HEK293 (cell line): Measurements from ENCODE around the gene PTGES3L.

Experiments
- CTCF ChIA-PET: fragments of 350-600 bp; formaldehyde crosslinking; extraction: SDS; loops from one replicate; lab custom pipeline; 2021; ENCODE audit warnings: antibody characterized with exemption; lab: Yijun Ruan, JAX
- POLR2A ChIA-PET: fragments of 300-600 bp; formaldehyde crosslinking; extraction: SDS; loops from one replicate; lab custom pipeline; 2020; ENCODE audit warnings: antibody characterized with exemption, inconsistent platforms; lab: Yijun Ruan, JAX
- H3K27ac ChIP-seq: fragments of 200-500 bp; sonication (Bioruptor generic); 2 replicates; pipeline ENCODE4 v1.5.1; 2014; ENCODE audit warnings: low read depth, low read length, control low read depth, inconsistent platforms; ENCODE audit errors: extremely low read depth
- H3K36me3 ChIP-seq, 2 experiments: fragments of 200-500 bp in 1 of 2; sonication (Bioruptor generic) in 1 of 2; 1 replicate in 1 of 2; 2 replicates in 1 of 2; pipeline ENCODE4 v1.5.1; 2014 to 2017; ENCODE audit warnings: inconsistent platforms in 2 of 2, low read length in 2 of 2; ENCODE audit not compliant: control insufficient read depth in 2 of 2, insufficient read depth in 1 of 2
- H3K4me1 ChIP-seq: fragments of 200-500 bp; sonication (Bioruptor generic); 2 replicates; pipeline ENCODE4 v1.5.1; 2014; ENCODE audit warnings: mild to moderate bottlenecking, low read length, inconsistent platforms; ENCODE audit not compliant: control insufficient read depth, insufficient read depth
- H3K4me3 ChIP-seq: 2 replicates; pipeline ENCODE4 v1.5.1; 2011; ENCODE audit warnings: low read depth, mild to moderate bottlenecking, control low read depth, low read length, moderate library complexity
- H3K9me3 ChIP-seq: fragments of 200-500 bp; sonication (Bioruptor generic); 2 replicates; pipeline ENCODE4 v1.5.1; 2014; ENCODE audit warnings: low read depth, low read length, inconsistent platforms; ENCODE audit not compliant: control insufficient read depth, insufficient read depth
- SCRT2 ChIP-seq: fragments of 450-650 bp; formaldehyde crosslinking; IDR thresholded peaks from 2 replicates; pipeline ENCODE4 v1.5.1; 2016; ENCODE audit warnings: missing biosample characterization, missing genetic modification characterization
- ZBTB6 ChIP-seq: fragments of 450-650 bp; formaldehyde crosslinking; IDR thresholded peaks from 2 replicates; pipeline ENCODE4 v1.5.1; 2017; ENCODE audit warnings: missing biosample characterization, missing genetic modification characterization
- ZBTB8A ChIP-seq: fragments of 450-650 bp; formaldehyde crosslinking; IDR thresholded peaks from 2 replicates; pipeline ENCODE4 v1.5.1; 2016; ENCODE audit warnings: missing biosample characterization, missing genetic modification characterization
- ZIC2 ChIP-seq: fragments of 450-650 bp; formaldehyde crosslinking; IDR thresholded peaks from 2 replicates; pipeline ENCODE4 v1.5.1; 2016; ENCODE audit warnings: missing biosample characterization, missing genetic modification characterization
- ZNF16 ChIP-seq: fragments of 450-650 bp; formaldehyde crosslinking; IDR thresholded peaks from 2 replicates; pipeline ENCODE4 v1.5.1; 2016; ENCODE audit warnings: low read depth, missing biosample characterization, missing genetic modification characterization
- ZNF175 ChIP-seq: fragments of 450-650 bp; formaldehyde crosslinking; IDR thresholded peaks from 2 replicates; pipeline ENCODE4 v1.5.1; 2016; ENCODE audit warnings: missing biosample characterization, missing genetic modification characterization
- ZNF184 ChIP-seq: fragments of 450-650 bp; IDR thresholded peaks from 2 replicates; pipeline ENCODE4 v1.5.1; 2018; ENCODE audit warnings: missing biosample characterization, mild to moderate bottlenecking, missing genetic modification characterization
- ZNF2 ChIP-seq: fragments of 450-650 bp; formaldehyde crosslinking; IDR thresholded peaks from 2 replicates; pipeline ENCODE4 v1.5.1; 2016; ENCODE audit warnings: missing biosample characterization, missing genetic modification characterization
- ZNF341 ChIP-seq: fragments of 450-650 bp; formaldehyde crosslinking; IDR thresholded peaks from 2 replicates; pipeline ENCODE4; 2016; ENCODE audit warnings: low read depth, missing biosample characterization, missing genetic modification characterization
- ZNF366 ChIP-seq: fragments of 450-650 bp; formaldehyde crosslinking; conservative IDR thresholded peaks from 2 replicates; pipeline ENCODE4 v1.5.1; 2016; ENCODE audit warnings: missing biosample characterization, missing genetic modification characterization
- ZNF394 ChIP-seq: fragments of 450-650 bp; formaldehyde crosslinking; IDR thresholded peaks from 2 replicates; pipeline ENCODE4 v1.5.1; 2016; ENCODE audit warnings: missing biosample characterization, missing genetic modification characterization, mild to moderate bottlenecking, moderate library complexity, borderline replicate concordance
- ZNF416 ChIP-seq: fragments of 450-650 bp; formaldehyde crosslinking; IDR thresholded peaks from 2 replicates; pipeline ENCODE4 v1.5.1; 2016; ENCODE audit warnings: missing biosample characterization, missing genetic modification characterization
- ZNF423 ChIP-seq: fragments of 450-650 bp; formaldehyde crosslinking; IDR thresholded peaks from 2 replicates; pipeline ENCODE4 v1.5.1; 2016; ENCODE audit warnings: missing biosample characterization, missing genetic modification characterization
- ZNF529 ChIP-seq: fragments of 450-650 bp; formaldehyde crosslinking; IDR thresholded peaks from 2 replicates; pipeline ENCODE4 v1.5.1; 2017; ENCODE audit warnings: missing genetic modification characterization, missing biosample characterization; ENCODE audit not compliant: insufficient replicate concordance
- ZNF548 ChIP-seq: fragments of 450-650 bp; formaldehyde crosslinking; IDR thresholded peaks from 2 replicates; pipeline ENCODE4 v1.5.1; 2016; ENCODE audit warnings: missing biosample characterization, missing genetic modification characterization
- ZNF785 ChIP-seq: fragments of 450-650 bp; formaldehyde crosslinking; IDR thresholded peaks from 2 replicates; pipeline ENCODE4 v1.5.1; 2016; ENCODE audit warnings: missing biosample characterization, missing genetic modification characterization
- ZNF830 ChIP-seq: fragments of 450-650 bp; IDR thresholded peaks from 2 replicates; pipeline ENCODE4 v1.5.0; 2018; ENCODE audit warnings: missing biosample characterization, missing genetic modification characterization, low read depth, mild to moderate bottlenecking, moderate library complexity
- ZSCAN18 ChIP-seq: fragments of 450-650 bp; formaldehyde crosslinking; IDR thresholded peaks from 2 replicates; pipeline ENCODE4 v1.5.1; 2016; ENCODE audit warnings: missing biosample characterization, missing genetic modification characterization
- TF ChIP-seq, protein P1 (sequence below): fragments of 450-650 bp; formaldehyde crosslinking; IDR thresholded peaks from 2 replicates; pipeline ENCODE4 v1.5.1; 2017; ENCODE audit warnings: missing biosample characterization, missing genetic modification characterization
- TF ChIP-seq, protein P2 (sequence below): fragments of 450-650 bp; formaldehyde crosslinking; IDR thresholded peaks from 2 replicates; pipeline ENCODE4 v1.5.1; 2016; ENCODE audit warnings: missing biosample characterization, missing genetic modification characterization
- TF ChIP-seq, protein P3 (sequence below): fragments of 450-650 bp; formaldehyde crosslinking; IDR thresholded peaks from 2 replicates; pipeline ENCODE4 v1.5.1; 2016; ENCODE audit warnings: missing biosample characterization, missing genetic modification characterization

PTGES3L gene

DNA sequence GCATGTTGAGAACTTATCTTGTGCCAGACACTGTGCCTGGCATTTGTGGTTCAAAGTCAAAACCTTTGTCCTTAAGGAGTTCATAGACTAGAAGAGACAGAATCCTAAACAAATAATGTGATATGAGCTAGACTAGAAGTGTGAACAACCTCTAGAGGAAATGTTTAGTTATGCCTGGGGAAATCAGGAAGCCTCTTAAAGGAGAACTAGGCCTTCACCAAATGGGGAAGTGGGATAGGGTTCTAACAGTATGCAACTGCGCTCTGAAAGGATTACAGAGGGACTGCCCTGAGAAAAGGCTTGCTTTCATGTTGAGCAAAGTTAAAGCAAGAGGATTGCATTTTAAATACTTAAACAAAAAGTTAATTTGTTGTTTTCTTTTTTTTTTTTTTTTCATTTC, 5.3 kb upstream of the PTGES3L start:
- Histone ChIP-seq H3K4me3 (no peak overlapping the region), H3K4me1 (peaks cover 8% of the 10 kb centered on the region), H3K27ac (no peak overlapping the region), H3K36me3 (peaks cover 45 to 57% of the 10 kb centered on the region in 2 experiments), H3K9me3 (no peaks in the 10 kb centered on the region)
- ChIA-PET POLR2A (interaction anchor here (2.8 kb wide), 1 partner anchor 13 kb away, joined by 14 read pairs; the partner anchor contains the start of gene RPL27), CTCF (interaction anchor here (4.0 kb wide), 1 partner anchor 12 kb away, joined by 17 read pairs; the partner anchor contains the start of gene RPL27)
- no peak for TF ChIP-seq ZSCAN18 (tag by site-specific recombination)
- TF ChIP-seq ZNF341 (tag by site-specific recombination) = no peak
- no peak for TF ChIP-seq ZNF394 (tag by site-specific recombination)
- TF ChIP-seq ZNF548 (tag by site-specific recombination) = no peak
- TF ChIP-seq ZIC2 (tag by site-specific recombination) = no peak
- no peak for TF ChIP-seq ZNF2 (tag by site-specific recombination)
- TF ChIP-seq SCRT2 (tag by site-specific recombination) = no peak
- no peak for TF ChIP-seq ZNF785 (tag by site-specific recombination)
- TF ChIP-seq ZNF830 (tag by site-specific recombination) = no peak
- TF ChIP-seq, protein P1, sequence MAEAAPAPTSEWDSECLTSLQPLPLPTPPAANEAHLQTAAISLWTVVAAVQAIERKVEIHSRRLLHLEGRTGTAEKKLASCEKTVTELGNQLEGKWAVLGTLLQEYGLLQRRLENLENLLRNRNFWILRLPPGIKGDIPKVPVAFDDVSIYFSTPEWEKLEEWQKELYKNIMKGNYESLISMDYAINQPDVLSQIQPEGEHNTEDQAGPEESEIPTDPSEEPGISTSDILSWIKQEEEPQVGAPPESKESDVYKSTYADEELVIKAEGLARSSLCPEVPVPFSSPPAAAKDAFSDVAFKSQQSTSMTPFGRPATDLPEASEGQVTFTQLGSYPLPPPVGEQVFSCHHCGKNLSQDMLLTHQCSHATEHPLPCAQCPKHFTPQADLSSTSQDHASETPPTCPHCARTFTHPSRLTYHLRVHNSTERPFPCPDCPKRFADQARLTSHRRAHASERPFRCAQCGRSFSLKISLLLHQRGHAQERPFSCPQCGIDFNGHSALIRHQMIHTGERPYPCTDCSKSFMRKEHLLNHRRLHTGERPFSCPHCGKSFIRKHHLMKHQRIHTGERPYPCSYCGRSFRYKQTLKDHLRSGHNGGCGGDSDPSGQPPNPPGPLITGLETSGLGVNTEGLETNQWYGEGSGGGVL (tag by site-specific recombination) = no peak
- no peak for TF ChIP-seq ZNF529 (tag by site-specific recombination)
- TF ChIP-seq, protein P2, sequence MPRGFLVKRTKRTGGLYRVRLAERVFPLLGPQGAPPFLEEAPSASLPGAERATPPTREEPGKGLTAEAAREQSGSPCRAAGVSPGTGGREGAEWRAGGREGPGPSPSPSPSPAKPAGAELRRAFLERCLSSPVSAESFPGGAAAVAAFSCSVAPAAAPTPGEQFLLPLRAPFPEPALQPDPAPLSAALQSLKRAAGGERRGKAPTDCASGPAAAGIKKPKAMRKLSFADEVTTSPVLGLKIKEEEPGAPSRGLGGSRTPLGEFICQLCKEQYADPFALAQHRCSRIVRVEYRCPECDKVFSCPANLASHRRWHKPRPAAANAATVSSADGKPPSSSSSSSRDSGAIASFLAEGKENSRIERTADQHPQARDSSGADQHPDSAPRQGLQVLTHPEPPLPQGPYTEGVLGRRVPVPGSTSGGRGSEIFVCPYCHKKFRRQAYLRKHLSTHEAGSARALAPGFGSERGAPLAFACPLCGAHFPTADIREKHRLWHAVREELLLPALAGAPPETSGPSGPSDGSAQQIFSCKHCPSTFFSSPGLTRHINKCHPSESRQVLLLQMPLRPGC (tag by site-specific recombination) = no peak

DNA sequence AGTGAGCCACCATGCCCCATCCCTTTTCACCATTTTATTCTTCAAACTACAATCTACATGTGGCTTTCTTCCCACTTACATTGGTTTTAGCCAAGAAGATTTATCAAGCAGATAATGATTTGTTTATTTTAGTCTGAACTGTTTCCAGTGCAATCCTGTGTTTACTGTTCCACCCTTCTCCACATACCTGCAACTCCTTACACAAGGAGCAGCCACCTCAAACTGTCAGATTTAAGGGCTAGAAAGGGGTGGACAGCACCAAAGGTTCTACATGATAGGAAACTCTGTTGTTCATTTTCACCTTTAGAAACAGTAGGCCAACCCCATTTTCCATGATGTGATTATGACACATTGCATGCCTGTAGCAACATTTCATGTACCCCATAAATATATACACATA, 2.4 kb upstream of the PTGES3L start:
- Histone ChIP-seq H3K4me3 (no peak overlapping the region), H3K9me3 (no peaks in the 10 kb centered on the region), H3K4me1 (peaks cover 10% of the 10 kb centered on the region), H3K36me3 (peaks cover 17 to 27% of the 10 kb centered on the region in 2 experiments), H3K27ac (no peak overlapping the region)
- ChIA-PET CTCF (no interaction called here), POLR2A (interaction anchor here (0.6 to 4.2 kb wide), 4 partner anchors 15 to 385 kb away, joined by 3 to 26 read pairs (median 5); partner anchors contain the start of gene RPL27)
- TF ChIP-seq ZNF366 = no peak
- TF ChIP-seq ZNF423 (tag by site-specific recombination) = no peak
- no peak for TF ChIP-seq ZNF184 (tag by site-specific recombination)
- no peak for TF ChIP-seq ZNF416 (tag by site-specific recombination)
- TF ChIP-seq ZNF16 = no peak
- TF ChIP-seq, protein P3, sequence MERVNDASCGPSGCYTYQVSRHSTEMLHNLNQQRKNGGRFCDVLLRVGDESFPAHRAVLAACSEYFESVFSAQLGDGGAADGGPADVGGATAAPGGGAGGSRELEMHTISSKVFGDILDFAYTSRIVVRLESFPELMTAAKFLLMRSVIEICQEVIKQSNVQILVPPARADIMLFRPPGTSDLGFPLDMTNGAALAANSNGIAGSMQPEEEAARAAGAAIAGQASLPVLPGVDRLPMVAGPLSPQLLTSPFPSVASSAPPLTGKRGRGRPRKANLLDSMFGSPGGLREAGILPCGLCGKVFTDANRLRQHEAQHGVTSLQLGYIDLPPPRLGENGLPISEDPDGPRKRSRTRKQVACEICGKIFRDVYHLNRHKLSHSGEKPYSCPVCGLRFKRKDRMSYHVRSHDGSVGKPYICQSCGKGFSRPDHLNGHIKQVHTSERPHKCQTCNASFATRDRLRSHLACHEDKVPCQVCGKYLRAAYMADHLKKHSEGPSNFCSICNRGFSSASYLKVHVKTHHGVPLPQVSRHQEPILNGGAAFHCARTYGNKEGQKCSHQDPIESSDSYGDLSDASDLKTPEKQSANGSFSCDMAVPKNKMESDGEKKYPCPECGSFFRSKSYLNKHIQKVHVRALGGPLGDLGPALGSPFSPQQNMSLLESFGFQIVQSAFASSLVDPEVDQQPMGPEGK = no peak
- no peak for TF ChIP-seq ZBTB6 (tag by site-specific recombination)
- no peak for TF ChIP-seq ZNF175 (tag by site-specific recombination)
- TF ChIP-seq ZBTB8A = no peak
